HepG2 (cell line): ENCODE measurements around the gene SLC15A3. TPM values are rescaled to one million over a fixed set of nuclear protein-coding genes. Genes with fewer than 3 reads are reported as not detected.

Experiments used
- ATAC-seq: fragments of 200-7000 bp; cut with Tn5 transposase; 3 replicates; pipeline ENCODE4 v1.9.1; 2020; ENCODE audit warnings: mild to moderate bottlenecking, moderate library complexity
- BruUV-seq: library from RNA; stranded (reverse); fragments of 400-500 nt; replicated peaks from 2 replicates; lab custom pipeline; 2021; lab: Mats Ljungman, UMichigan
- CTCF ChIA-PET: fragments of 300-600 bp; formaldehyde crosslinking; extraction: SDS; loops from one replicate; lab custom pipeline; 2021; ENCODE audit warnings: low total read pairs, inconsistent platforms, low intra/inter-chr PET ratio; lab: Yijun Ruan, JAX
- POLR2A ChIA-PET: fragments of 350-600 bp; sonication (Branson Sonifier 250); formaldehyde crosslinking; loops from one replicate; lab custom pipeline; 2020; ENCODE audit warnings: antibody characterized with exemption, inconsistent platforms; lab: Yijun Ruan, JAX
- DNase-seq: peaks from one replicate; pipeline ENCODE4 v3.0.0-alpha.2; 2015; ENCODE audit warnings: low spot score
- FAIRE-seq: peaks from 3 replicates; lab custom pipeline; 2011; peaks lifted over from hg19 to GRCh38; lab: Jason Lieb, UNC
- H2AFZ ChIP-seq: one replicate; pipeline ENCODE4 v1.6.1; 2011; ENCODE audit warnings: low read length, inconsistent platforms
- H3K27ac ChIP-seq: fragments of 300-600 bp; 3 replicates; pipeline ENCODE4 v1.8.0; 2011; ENCODE audit warnings: mixed run types, mild to moderate bottlenecking, mixed read lengths, low read length, inconsistent platforms; ENCODE audit not compliant: insufficient read depth; ENCODE audit errors: extremely low read length
- H3K27me3 ChIP-seq, 2 experiments: fragments of 200-600 bp in 1 of 2; 2 replicates in 1 of 2; 3 replicates in 1 of 2; pipeline versions ENCODE4 v1.6.0 to v1.8.0; 2011; ENCODE audit warnings: low read length in 2 of 2, mild to moderate bottlenecking in 2 of 2, moderate library complexity in 2 of 2, inconsistent platforms in 1 of 2; ENCODE audit not compliant: insufficient read depth in 2 of 2, control insufficient read depth in 1 of 2
- H3K36me3 ChIP-seq, 2 experiments: fragments of 200-600 bp in 1 of 2; replicated peaks in 1 of 2; 2 replicates in 1 of 2; 3 replicates in 1 of 2; pipeline versions ENCODE4 v1.5.1 to v1.8.0; 2011; ENCODE audit warnings: low read length in 2 of 2, inconsistent platforms in 1 of 2; ENCODE audit not compliant: insufficient read depth in 2 of 2, control insufficient read depth in 1 of 2
- H3K4me1 ChIP-seq: 2 replicates; pipeline ENCODE4 v1.5.1; 2012; ENCODE audit warnings: low read length, inconsistent platforms; ENCODE audit not compliant: insufficient read depth
- H3K4me2 ChIP-seq: 2 replicates; pipeline ENCODE4 v1.6.0; 2011; ENCODE audit warnings: low read depth, low read length, inconsistent platforms
- H3K4me3 ChIP-seq, 3 experiments: fragments of 200-600 bp in 1 of 3; sonication (generic), shearing (Covaris generic) in 1 of 3; replicated peaks in 1 of 3; 2 replicates each; pipeline ENCODE4 v1.5.1; 2011 to 2016; ENCODE audit warnings: low read length in 3 of 3, inconsistent platforms in 2 of 3, low read depth in 2 of 3, mild to moderate bottlenecking in 2 of 3, control low read depth in 1 of 3, mixed read lengths in 1 of 3; ENCODE audit not compliant: insufficient read depth in 1 of 3
- H3K79me2 ChIP-seq: one replicate; pipeline ENCODE4 v1.6.1; 2011; ENCODE audit warnings: low read length, inconsistent platforms; ENCODE audit not compliant: insufficient read depth
- H3K9ac ChIP-seq: 2 replicates; pipeline ENCODE4 v1.6.0; 2011; ENCODE audit warnings: mild to moderate bottlenecking, low read depth, low read length, inconsistent platforms; ENCODE audit not compliant: insufficient read depth
- H3K9me3 ChIP-seq: 2 replicates; pipeline ENCODE4 v1.5.1; 2012; ENCODE audit warnings: mild to moderate bottlenecking, low read length
- H4K20me1 ChIP-seq: 2 replicates; pipeline ENCODE4 v1.6.0; 2011; ENCODE audit warnings: inconsistent platforms, mild to moderate bottlenecking, low read length, moderate library complexity; ENCODE audit not compliant: insufficient read depth
- AGO1 ChIP-seq: fragments of 200-400 bp; formaldehyde crosslinking; IDR thresholded peaks from 2 replicates; pipeline ENCODE4 v1.6.1; 2017; ENCODE audit warnings: mild to moderate bottlenecking, low read depth, low read length, moderate library complexity; ENCODE audit not compliant: poor library complexity, severe bottlenecking
- ATF2 ChIP-seq: sonication (generic); formaldehyde crosslinking; IDR thresholded peaks from 2 replicates; pipeline ENCODE4 v1.4.0; 2020; ENCODE audit warnings: missing genetic modification reagents
- FOXO4 ChIP-seq: sonication (generic); formaldehyde crosslinking; conservative IDR thresholded peaks from 2 replicates; pipeline ENCODE4 v1.8.1; 2023; ENCODE audit warnings: missing genetic modification reagents
- JARID2 ChIP-seq: sonication (generic); formaldehyde crosslinking; IDR thresholded peaks from 2 replicates; pipeline ENCODE4 v1.8.1; 2023; ENCODE audit warnings: missing genetic modification reagents, inconsistent platforms; ENCODE audit not compliant: insufficient replicate concordance
- KIAA2018 ChIP-seq: sonication (generic); formaldehyde crosslinking; IDR thresholded peaks from 2 replicates; pipeline ENCODE4 v1.5.0; 2020; ENCODE audit warnings: mild to moderate bottlenecking, missing genetic modification reagents, borderline replicate concordance
- MYC ChIP-seq: sonication (generic); formaldehyde crosslinking; IDR thresholded peaks from 2 replicates; pipeline ENCODE4 v1.9.0; 2021; ENCODE audit warnings: missing genetic modification reagents, borderline replicate concordance
- NFE2 ChIP-seq: sonication (generic); formaldehyde crosslinking; IDR thresholded peaks from 2 replicates; pipeline ENCODE4 v1.4.0; 2020; ENCODE audit warnings: missing genetic modification reagents
- RFX5 ChIP-seq: IDR thresholded peaks from 2 replicates; pipeline ENCODE4 v1.6.1; 2011; ENCODE audit warnings: low read depth, low read length, improper control_type of control experiment
- ZNF879 ChIP-seq: sonication (generic); formaldehyde crosslinking; IDR thresholded peaks from 2 replicates; pipeline ENCODE4 v1.8.1; 2023; ENCODE audit warnings: missing genetic modification reagents
- ZSCAN30 ChIP-seq: sonication (generic); formaldehyde crosslinking; IDR thresholded peaks from 2 replicates; pipeline ENCODE4 v1.5.0; 2020; ENCODE audit warnings: mild to moderate bottlenecking, missing genetic modification reagents
- WGBS: methylation state at CpG from one replicate; pipeline ENCODE4 v1.1.6; 2017; ENCODE audit warnings: low lambda C conversion rate; 5-methylcytosine and 5-hydroxymethylcytosine counted together
- in situ Hi-C: cut with HindIII; loops from 2 replicates; pipeline ENCODE4 v1.10.0; 2017; ENCODE audit warnings: low pct_unique_long_range_greater_than_20kb; ENCODE audit not compliant: extremely low pct_ligation_motif_present
- intact Hi-C: fragments of 100-400 bp; cut with micrococcal nuclease; formaldehyde crosslinking; loops from one replicate; pipeline ENCODE4 v1.10.0; 2022; ENCODE audit not compliant: unreplicated experiment
- polyA plus RNA-seq, 8 experiments: library from polyadenylated mRNA; depleted of rRNA in 3 of 8; stranded (reverse) in 7 of 8; unstranded in 1 of 8; fragments of >200 nt; fragmentation: Illumina TruSeq in 4 of 8; extraction: Trizol in 4 of 8; gene quantifications; 2 replicates each; pipeline versions ENCODE4 v1.2.1 to v1.2.3, GENCODE V29; 2011 to 2016; ENCODE audit warnings: low read depth in 4 of 8, missing spikeins in 1 of 8, mixed read lengths in 1 of 8; ENCODE audit not compliant: insufficient read depth in 1 of 8
- total RNA-seq, 5 experiments: library from RNA; depleted of rRNA; stranded (reverse); fragments of >200 nt; fragmentation: Illumina TruSeq; extraction: Trizol; gene quantifications; 2 replicates each; pipeline ENCODE4 v1.2.3, GENCODE V29; 2016; ENCODE audit warnings: low read depth in 1 of 5
- TF ChIP-seq, protein P1 (sequence below): sonication (generic); formaldehyde crosslinking; IDR thresholded peaks from 2 replicates; pipeline ENCODE4 v1.4.0; 2020; ENCODE audit warnings: missing genetic modification reagents

Gene SLC15A3
- total and polyA plus RNA-seq, 2 of the 13 experiments (the other 11 are each of a cell fraction or from before 2014, with no cell fraction given) = 0.45 to 0.77 TPM

DNA sequence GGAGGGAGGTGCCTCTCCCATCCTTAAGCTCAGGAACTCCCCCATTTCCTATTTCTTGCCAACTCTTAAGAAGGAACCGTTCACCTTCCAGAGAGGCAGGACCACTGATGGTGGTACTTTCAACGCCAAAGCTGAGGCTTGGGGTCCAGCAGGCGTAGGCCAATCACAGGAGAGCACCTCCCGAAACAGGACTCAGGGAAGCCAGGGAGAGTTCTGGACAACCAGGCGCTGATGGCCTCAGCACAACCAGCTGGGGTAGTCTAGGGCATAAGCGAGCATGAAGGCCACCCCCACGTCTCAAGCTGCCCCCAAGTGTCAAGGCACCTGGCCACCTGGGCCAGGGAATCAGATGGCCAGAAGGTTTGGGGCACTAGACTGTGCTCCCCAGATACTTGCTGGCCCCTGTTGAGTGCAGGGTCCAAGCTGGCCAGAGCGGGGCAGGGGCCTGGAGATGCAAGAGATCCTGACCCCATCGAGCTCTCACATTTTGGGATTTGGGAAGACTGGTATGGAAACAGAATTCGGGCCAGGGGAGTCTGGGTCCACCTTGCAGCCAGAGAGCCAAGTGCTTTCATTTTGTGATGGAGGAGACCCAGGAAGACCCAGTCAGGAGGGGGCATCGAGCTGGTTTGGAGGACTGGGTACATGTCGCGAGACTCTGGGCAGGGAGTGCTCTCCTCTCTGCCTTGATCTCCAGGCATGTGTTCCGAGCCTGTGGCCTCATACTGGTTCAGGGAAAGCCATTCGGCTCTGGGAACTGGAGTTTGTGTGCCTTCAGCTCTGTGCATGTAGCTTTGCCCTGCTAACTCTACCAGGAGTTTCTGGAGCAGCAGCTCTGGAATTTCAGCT is 20.4 kb upstream of the SLC15A3 start:
- Histone ChIP-seq H3K4me2 (no peak overlapping the region), H3K27me3 (peaks cover 7 to 56% of the 10 kb centered on the region in 2 experiments; a peak in 4 of 5 replicates), H3K4me3 (no peak overlapping the region), H3K36me3 (no peaks in the 10 kb centered on the region; a peak in 1 of 5 replicates), H4K20me1 (no peaks in the 10 kb centered on the region), H3K4me1 (no peaks in the 10 kb centered on the region), H3K79me2 (no peaks in the 10 kb centered on the region), H3K27ac (no peak overlapping the region), H3K9me3 (no peaks in the 10 kb centered on the region), H3K9ac (no peak overlapping the region), H2AFZ (no peak overlapping the region)
- 17% methylated on average over 8 of the region's 15 CpGs for WGBS
- intact Hi-C loops (no loop called here), in situ Hi-C loops (no loop called here)
- no peak for ATAC-seq
- FAIRE-seq = no peak
- POLR2A ChIA-PET = no interaction called here
- BruUV-seq = no TSS peak
- no peak for DNase-seq
- CTCF ChIA-PET = no interaction called here
- no peak for TF ChIP-seq FOXO4 (CRISPR knock-in tag)
- TF ChIP-seq, protein P1, sequence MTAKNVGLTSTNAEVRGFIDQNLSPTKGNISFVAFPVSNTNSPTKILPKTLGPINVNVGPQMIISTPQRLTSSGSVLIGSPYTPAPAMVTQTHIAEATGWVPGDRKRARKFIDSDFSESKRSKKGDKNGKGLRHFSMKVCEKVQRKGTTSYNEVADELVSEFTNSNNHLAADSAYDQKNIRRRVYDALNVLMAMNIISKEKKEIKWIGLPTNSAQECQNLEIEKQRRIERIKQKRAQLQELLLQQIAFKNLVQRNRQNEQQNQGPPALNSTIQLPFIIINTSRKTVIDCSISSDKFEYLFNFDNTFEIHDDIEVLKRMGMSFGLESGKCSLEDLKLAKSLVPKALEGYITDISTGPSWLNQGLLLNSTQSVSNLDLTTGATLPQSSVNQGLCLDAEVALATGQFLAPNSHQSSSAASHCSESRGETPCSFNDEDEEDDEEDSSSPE (CRISPR knock-in tag) = no peak
- TF ChIP-seq JARID2 (CRISPR knock-in tag) = no peak
- TF ChIP-seq AGO1 = no peak
- no peak for TF ChIP-seq NFE2
- TF ChIP-seq KIAA2018 (CRISPR knock-in tag) = no peak
- TF ChIP-seq MYC = no peak
- TF ChIP-seq RFX5 = no peak
- no peak for TF ChIP-seq ZSCAN30
- TF ChIP-seq ATF2 = no peak
- no peak for TF ChIP-seq ZNF879
